Osteoblast (primary cell): ENCODE measurements around the gene RFC2. TPM values are rescaled to one million over a fixed set of nuclear protein-coding genes. Genes with fewer than 3 reads are reported as not detected.

Experiments
- small RNA-seq: library from RNA; depleted of rRNA; stranded (forward); fragments of <200 nt; gene quantifications from one replicate; pipeline ENCODE3, GENCODE V24; 2012
- total RNA-seq: library from RNA; depleted of rRNA; stranded (reverse); fragments of >200 nt; gene quantifications from 2 replicates; pipeline ENCODE4 v1.2.3, GENCODE V29; 2012

Gene RFC2
- total RNA-seq, 1 donor, result 12.3 TPM

Small RNA genes lying within 50 kb of the gene (small RNA-seq; reads per million reads assigned to genes)
- gene MIR590, result 143 reads per million, percentile 97 among the genes with 10 or more reads in this experiment

Other genes starting within 250 kb of the RFC2 start
- gene ELN, start 226.2 kb downstream of the RFC2 start, total RNA-seq, result 69.1 and 113 TPM in 2 replicates
- gene LIMK1, start 170.6 kb downstream of the RFC2 start, total RNA-seq, result 46.7 and 48.9 TPM in 2 replicates
- gene EIF4H, start 80.0 kb downstream of the RFC2 start, total RNA-seq, result 270 and 295 TPM in 2 replicates
- gene LAT2, start 44.4 kb downstream of the RFC2 start, total RNA-seq, result 0.29 and 0.36 TPM in 2 replicates
- gene CLIP2, start 35.0 kb upstream of the RFC2 start, total RNA-seq, result 58.3 and 70.9 TPM in 2 replicates
- gene GTF2IRD1, start 199.5 kb upstream of the RFC2 start, total RNA-seq, result 15.9 and 18.6 TPM in 2 replicates